HG03469 (cell line): Measurements from ENCODE around the gene SNX14.
"Not testable (repeated sequence)": the region's sequence is repeated elsewhere in the genome, so short reads cannot be mapped to it uniquely, and the experiment has no call there.

ENCODE experiments used
- ATAC-seq: cut with Tn5 transposase; IDR thresholded peaks from one replicate; pipeline ENCODE4 v1.9.1; 2021; ENCODE audit warnings: mild to moderate bottlenecking, moderate library complexity, moderate number of reproducible peaks; ENCODE audit not compliant: unreplicated experiment

The SNX14 gene

GRCh38 chr6:85592033-85592432 lies 1.6 kb downstream of the SNX14 start:
- no peak for ATAC-seq

- no peak for ATAC-seq
These were observed 2.5 kb downstream of the SNX14 start for GRCh38 chr6:85591207-85591606.

GRCh38 chr6:85585741-85586140 lies 7.9 kb downstream of the SNX14 start:
- no peak for ATAC-seq

- ATAC-seq = not testable (repeated sequence)
These were observed 10.8 kb downstream of the SNX14 start for GRCh38 chr6:85582832-85583231.

GRCh38 chr6:85581572-85581971 lies 12.1 kb downstream of the SNX14 start:
- no peak for ATAC-seq

GRCh38 chr6:85580878-85581267 lies 12.8 kb downstream of the SNX14 start:
- peak; percentile 93 for ATAC-seq

GRCh38 chr6:85580118-85580877 lies 13.4 kb downstream of the SNX14 start:
- ATAC-seq = no peak

GRCh38 chr6:85579581-85579980 lies 14.1 kb downstream of the SNX14 start:
- ATAC-seq = no peak

- ATAC-seq = no peak
These were observed 17.2 kb downstream of the SNX14 start for GRCh38 chr6:85576476-85576875.

- no peak for ATAC-seq
These were observed 18.6 kb downstream of the SNX14 start for GRCh38 chr6:85574932-85575598.

- no peak for ATAC-seq
These were observed 24.3 kb downstream of the SNX14 start for GRCh38 chr6:85569323-85569722.

- no peak for ATAC-seq
These were observed 25.2 kb downstream of the SNX14 start for GRCh38 chr6:85568411-85568810.

- no peak for ATAC-seq
These were observed 27.9 kb downstream of the SNX14 start for GRCh38 chr6:85565736-85566135.

- not testable (repeated sequence) for ATAC-seq
These were observed 29.4 kb downstream of the SNX14 start for GRCh38 chr6:85564223-85564622.

- ATAC-seq = no peak
These were observed 31.8 kb downstream of the SNX14 start for GRCh38 chr6:85561750-85562357.

- ATAC-seq = no peak
These were observed 36.5 kb downstream of the SNX14 start for GRCh38 chr6:85556992-85557668.

GRCh38 chr6:85552652-85553051 lies 41.0 kb downstream of the SNX14 start:
- ATAC-seq = no peak

GRCh38 chr6:85551264-85551663 lies 42.4 kb downstream of the SNX14 start:
- ATAC-seq = no peak

- ATAC-seq = no peak
These were observed 45.9 kb downstream of the SNX14 start for GRCh38 chr6:85547719-85548118.

GRCh38 chr6:85544776-85545175 lies 48.9 kb downstream of the SNX14 start:
- ATAC-seq = no peak

- ATAC-seq = no peak
These were observed 56.6 kb downstream of the SNX14 start for GRCh38 chr6:85537055-85537494.
